IPS DF 4.7 (cell line): ENCODE data around the gene GON7.
"Not testable (repeated sequence)": the region's sequence is repeated elsewhere in the genome, so short reads cannot be mapped to it uniquely, and the experiment has no call there.

Source experiments
- DNase-seq: peaks from one replicate; pipeline ENCODE4 v3.0.0-alpha.2; 2013; ENCODE audit warnings: low spot score; ENCODE audit errors: extremely low read depth

GON7 gene

DNA sequence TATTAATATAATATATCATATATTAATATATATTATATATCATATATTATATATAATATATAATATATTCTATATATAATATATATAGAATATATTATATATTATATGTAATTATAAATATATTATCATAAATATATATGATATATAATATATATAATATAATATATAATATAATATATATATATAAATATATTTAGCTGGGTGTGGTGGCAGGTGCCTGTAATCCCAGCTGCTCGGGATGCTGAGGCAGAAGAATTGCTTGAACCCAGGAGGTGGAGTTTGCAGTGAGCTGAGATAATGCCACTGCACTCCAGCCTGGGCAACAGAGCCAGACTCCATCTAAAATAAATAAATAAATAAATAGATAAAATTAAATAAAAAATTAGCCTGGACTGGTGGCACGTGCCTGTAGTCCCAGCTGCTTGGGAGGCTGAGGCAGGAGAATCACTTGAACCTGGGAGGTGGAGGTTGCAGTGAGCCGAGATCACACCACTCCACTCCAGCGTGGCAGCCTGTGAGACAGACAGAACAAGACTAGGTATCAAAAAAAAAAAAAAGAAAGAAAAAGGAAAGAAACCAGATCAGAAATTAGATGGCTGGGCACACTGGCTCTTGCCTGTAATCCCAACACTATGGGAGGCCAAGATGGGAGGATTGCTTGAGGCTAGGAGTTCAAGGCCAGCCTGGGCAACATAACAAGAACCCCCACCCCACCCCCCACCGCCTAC, 47.1 kb downstream of the GON7 start:
- not testable (repeated sequence) for DNase-seq

DNA sequence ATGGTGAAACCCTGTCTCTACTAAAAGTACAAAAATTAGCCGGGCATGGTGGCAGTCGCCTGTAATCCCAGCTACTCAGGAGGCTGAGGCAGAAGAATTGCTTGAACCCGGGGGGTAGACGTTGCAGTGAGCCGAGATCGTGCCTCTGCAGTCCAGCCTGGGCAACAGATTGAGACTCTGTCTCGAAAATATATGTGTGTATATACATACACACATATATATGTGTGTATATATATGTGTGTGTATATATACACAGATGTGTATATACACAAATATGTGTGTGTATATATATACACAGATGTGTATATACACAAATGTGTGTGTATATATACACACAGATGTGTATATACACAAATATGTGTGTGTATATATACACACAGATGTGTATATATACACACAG, 48.5 kb downstream of the GON7 start:
- not testable (repeated sequence) for DNase-seq

DNA sequence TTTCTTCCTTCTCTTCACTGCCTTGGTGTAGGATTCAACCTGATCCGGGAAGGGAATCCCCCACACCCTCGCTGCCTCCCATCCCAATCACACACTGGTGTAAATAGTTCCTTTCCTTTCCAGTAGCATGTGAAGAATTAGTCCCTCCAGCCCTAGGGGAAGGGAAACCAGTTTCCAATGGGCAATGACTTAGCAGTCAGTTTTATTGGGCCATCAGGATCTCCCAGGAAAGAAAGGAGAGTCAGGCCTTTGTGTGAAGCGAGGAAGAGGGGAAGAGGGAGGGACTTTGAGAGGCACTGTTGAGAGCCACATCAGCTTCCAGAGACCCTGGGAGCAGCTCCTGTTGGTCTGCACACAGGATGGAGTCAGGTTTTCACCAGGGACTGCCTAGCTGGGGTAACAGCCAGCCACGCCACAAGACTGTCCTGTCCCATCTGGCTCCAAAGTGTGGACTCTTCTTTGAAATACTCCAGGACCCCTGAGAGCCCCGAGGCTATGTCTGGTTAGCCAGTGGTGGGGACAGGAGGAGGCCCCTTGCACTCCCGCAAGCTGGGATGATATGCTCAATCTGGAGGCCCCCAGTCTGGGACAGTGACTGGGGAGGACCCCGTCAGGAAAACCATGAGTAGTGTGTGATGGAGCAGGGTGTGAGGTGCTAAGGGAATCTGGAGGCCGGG, 50.0 kb downstream of the GON7 start:
- DNase-seq = no peak

DNA sequence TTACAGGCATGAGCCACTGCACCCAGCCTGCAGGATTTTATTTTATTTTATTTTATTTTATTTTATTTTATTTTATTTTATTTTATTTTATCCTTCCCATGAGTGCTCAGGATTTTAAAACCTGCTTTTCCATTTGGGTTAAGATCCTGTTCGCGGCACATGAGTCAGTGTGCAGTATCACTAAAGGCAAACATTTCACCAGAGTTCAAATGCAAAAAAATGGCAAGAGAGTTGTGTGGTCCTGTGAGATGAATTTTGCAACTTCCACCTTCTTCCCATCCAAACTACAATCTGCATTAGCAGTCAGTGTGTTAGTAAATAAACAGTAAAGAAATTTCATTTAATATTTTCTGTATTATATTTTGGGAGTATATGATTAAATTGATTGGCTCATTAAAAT, 51.2 kb downstream of the GON7 start:
- DNase-seq = no peak

DNA sequence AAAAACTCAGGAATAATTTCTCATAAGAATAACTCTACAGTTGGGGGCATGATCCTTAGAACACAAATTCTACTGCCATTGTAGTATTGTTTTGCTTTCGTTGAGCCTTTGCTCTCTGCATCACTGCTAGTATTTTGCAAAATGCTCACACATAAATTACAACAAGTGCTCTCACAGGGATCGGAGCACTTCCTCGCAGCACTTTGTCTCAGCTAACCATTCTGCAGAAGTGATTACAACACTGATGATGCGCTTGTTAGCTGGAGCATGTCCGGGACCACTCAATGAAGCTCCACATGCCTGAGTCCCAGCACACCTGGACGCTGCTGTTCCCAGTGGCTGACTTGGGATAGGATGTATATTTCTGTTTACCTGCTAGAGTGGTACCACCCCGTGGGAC, 53.7 kb downstream of the GON7 start:
- no peak for DNase-seq
